CD4-positive, CD25-positive, alpha-beta regulatory T cell (primary cell): ENCODE measurements around the gene AATK. TPM values are rescaled to one million over a fixed set of nuclear protein-coding genes. Genes with fewer than 3 reads are reported as not detected.

Experiments
- ATAC-seq, 2 donors: fragments of 150-1000 bp; cut with Tn5 transposase; one replicate each; pipeline ENCODE4 v1.10.0; 2021; ENCODE audit warnings: low read depth in 2 of 2, moderate number of reproducible peaks in 2 of 2, moderate library complexity in 1 of 2
- DNase-seq, 3 donors: peaks; one replicate each; pipeline versions ENCODE4 v3.0.0 to v3.0.0-alpha.2; 2012 to 2022; ENCODE audit warnings: mixed read lengths in 1 of 3
- H3K27ac ChIP-seq: one replicate; pipeline ENCODE4 v1.7.0; 2013; ENCODE audit warnings: mild to moderate bottlenecking, low read length; ENCODE audit not compliant: insufficient read depth, poor library complexity, severe bottlenecking
- H3K27me3 ChIP-seq: one replicate; pipeline ENCODE4 v1.7.0; 2013; ENCODE audit warnings: low read length; ENCODE audit not compliant: control insufficient read depth, insufficient read depth
- H3K36me3 ChIP-seq: one replicate; pipeline ENCODE4 v1.7.0; 2013; ENCODE audit warnings: mild to moderate bottlenecking, low read length, moderate library complexity; ENCODE audit not compliant: control insufficient read depth, insufficient read depth
- H3K4me1 ChIP-seq: 2 replicates; pipeline ENCODE4 v1.7.0; 2013; ENCODE audit warnings: mild to moderate bottlenecking, low read length; ENCODE audit not compliant: insufficient read depth, control insufficient read depth, poor library complexity, severe bottlenecking
- H3K4me3 ChIP-seq: one replicate; pipeline ENCODE4 v1.7.0; 2013; ENCODE audit warnings: low read depth, mild to moderate bottlenecking, low read length, moderate library complexity
- H3K9me3 ChIP-seq, 2 experiments: 1 replicate in 1 of 2; 2 replicates in 1 of 2; pipeline ENCODE4 v1.7.0; 2013; ENCODE audit warnings: low read length in 2 of 2, mild to moderate bottlenecking in 1 of 2, moderate library complexity in 1 of 2; ENCODE audit not compliant: control insufficient read depth in 2 of 2
- H3K27ac Mint-ChIP-seq, 3 donors: one replicate each; pipeline ENCODE4 v1.8.0; 2020 to 2022; ENCODE audit warnings: mild to moderate bottlenecking in 3 of 3, mixed read lengths in 3 of 3, moderate library complexity in 2 of 3
- H3K27me3 Mint-ChIP-seq: one replicate; pipeline ENCODE4 v1.8.0; 2022; ENCODE audit warnings: mild to moderate bottlenecking, mixed read lengths
- H3K36me3 Mint-ChIP-seq: one replicate; pipeline ENCODE4 v1.8.0; 2020; ENCODE audit warnings: mixed read lengths
- H3K4me1 Mint-ChIP-seq, 4 donors: one replicate each; pipeline ENCODE4 v1.8.0; 2020 to 2022; ENCODE audit warnings: mixed read lengths in 4 of 4, mild to moderate bottlenecking in 1 of 4
- H3K4me3 Mint-ChIP-seq, 4 donors: one replicate each; pipeline ENCODE4 v1.8.0; 2020 to 2022; ENCODE audit warnings: mild to moderate bottlenecking in 4 of 4, mixed read lengths in 4 of 4, moderate library complexity in 3 of 4
- H3K9me3 Mint-ChIP-seq, 7 donors: one replicate each; pipeline ENCODE4 v1.8.0; 2020 to 2022; ENCODE audit warnings: mixed read lengths in 7 of 7, mild to moderate bottlenecking in 3 of 7, moderate library complexity in 2 of 7
- polyA plus RNA-seq, 4 donors: library from polyadenylated mRNA; unstranded; fragments of 300-500 nt; fragmentation: Illumina TruSeq; gene quantifications; one replicate each; pipeline ENCODE4 v1.2.3, GENCODE V29; 2021
- total RNA-seq: library from RNA; stranded (reverse); gene quantifications from one replicate; pipeline ENCODE4 v1.2.3, GENCODE V29; 2022

The AATK gene
- total and polyA plus RNA-seq, 5 donors from 2014 or later: 0.03 to 0.26 (median 0.16) TPM; not detected in 2

GRCh38 chr17:81126281-81127132, 39.5 kb downstream of the AATK start:
- H3K4me1 ChIP-seq: no peaks in the 10 kb centered on the region
- no peak overlapping the region for H3K4me3 Mint-ChIP-seq
- H3K9me3 ChIP-seq: no peaks in the 10 kb centered on the region
- peaks cover 0 to 1% (median 0%) of the 10 kb centered on the region in 7 donors for H3K9me3 Mint-ChIP-seq
- no peaks in the 10 kb centered on the region for H3K27me3 ChIP-seq
- no peak for ATAC-seq
- H3K36me3 Mint-ChIP-seq: no peaks in the 10 kb centered on the region
- no peaks in the 10 kb centered on the region for H3K27me3 Mint-ChIP-seq
- no peak for DNase-seq
- no peak overlapping the region for H3K4me3 ChIP-seq
- no peak overlapping the region for H3K27ac Mint-ChIP-seq
- H3K4me1 Mint-ChIP-seq: no peaks in the 10 kb centered on the region
- no peak overlapping the region for H3K27ac ChIP-seq
- H3K36me3 ChIP-seq: no peaks in the 10 kb centered on the region

- Histone ChIP-seq H3K27ac (no peak overlapping the region), H3K4me1 (no peaks in the 10 kb centered on the region), H3K36me3 (no peaks in the 10 kb centered on the region), H3K9me3 (no peaks in the 10 kb centered on the region), H3K27me3 (no peaks in the 10 kb centered on the region), H3K4me3 (no peak overlapping the region)
- no peaks in the 10 kb centered on the region for H3K36me3 Mint-ChIP-seq
- no peak for DNase-seq
- H3K27me3 Mint-ChIP-seq: no peaks in the 10 kb centered on the region
- H3K4me1 Mint-ChIP-seq: no peaks in the 10 kb centered on the region
- no peak for ATAC-seq
- peaks cover 0 to 1% (median 0%) of the 10 kb centered on the region in 7 donors for H3K9me3 Mint-ChIP-seq
- H3K27ac Mint-ChIP-seq: no peak overlapping the region
- no peak overlapping the region for H3K4me3 Mint-ChIP-seq
Observed at GRCh38 chr17:81125573-81126081, 40.4 kb downstream of the AATK start.

GRCh38 chr17:81124377-81124776, 41.6 kb downstream of the AATK start:
- H3K9me3 Mint-ChIP-seq: peaks cover 0 to 1% (median 0%) of the 10 kb centered on the region in 7 donors
- Histone ChIP-seq H3K4me3 (no peak overlapping the region), H3K36me3 (no peaks in the 10 kb centered on the region), H3K27me3 (no peaks in the 10 kb centered on the region), H3K9me3 (no peaks in the 10 kb centered on the region), H3K27ac (no peak overlapping the region), H3K4me1 (peaks cover 6% of the 10 kb centered on the region)
- H3K27me3 Mint-ChIP-seq: no peaks in the 10 kb centered on the region
- no peaks in the 10 kb centered on the region for H3K4me1 Mint-ChIP-seq
- no peak overlapping the region for H3K4me3 Mint-ChIP-seq
- H3K27ac Mint-ChIP-seq: no peak overlapping the region
- DNase-seq: no peak
- no peaks in the 10 kb centered on the region for H3K36me3 Mint-ChIP-seq
- ATAC-seq: no peak

GRCh38 chr17:81123052-81124048, 42.7 kb downstream of the AATK start:
- H3K27me3 Mint-ChIP-seq: no peaks in the 10 kb centered on the region
- H3K4me3 ChIP-seq: no peak overlapping the region
- peaks cover 0 to 4% (median 0%) of the 10 kb centered on the region in 4 donors for H3K4me1 Mint-ChIP-seq
- H3K27ac Mint-ChIP-seq: no peak overlapping the region
- H3K9me3 Mint-ChIP-seq: peaks cover 0 to 2% (median 0%) of the 10 kb centered on the region in 7 donors
- ATAC-seq (no peak), DNase-seq (no peak)
- no peaks in the 10 kb centered on the region for H3K27me3 ChIP-seq
- H3K4me1 ChIP-seq: peaks cover 15% of the 10 kb centered on the region
- no peak overlapping the region for H3K4me3 Mint-ChIP-seq
- H3K27ac ChIP-seq: no peak overlapping the region
- no peaks in the 10 kb centered on the region for H3K36me3 ChIP-seq
- no peaks in the 10 kb centered on the region for H3K9me3 ChIP-seq
- H3K36me3 Mint-ChIP-seq: no peaks in the 10 kb centered on the region

GRCh38 chr17:81121841-81122733, 43.9 kb downstream of the AATK start:
- no peak for DNase-seq
- Histone ChIP-seq H3K4me3 (no peak overlapping the region), H3K4me1 (peaks cover 15% of the 10 kb centered on the region), H3K27ac (no peak overlapping the region), H3K9me3 (no peaks in the 10 kb centered on the region), H3K36me3 (no peaks in the 10 kb centered on the region), H3K27me3 (no peaks in the 10 kb centered on the region)
- H3K27ac Mint-ChIP-seq: no peak overlapping the region
- H3K9me3 Mint-ChIP-seq: peaks cover 0 to 2% (median 0%) of the 10 kb centered on the region in 7 donors
- H3K4me3 Mint-ChIP-seq: no peak overlapping the region
- no peaks in the 10 kb centered on the region for H3K36me3 Mint-ChIP-seq
- no peaks in the 10 kb centered on the region for H3K27me3 Mint-ChIP-seq
- H3K4me1 Mint-ChIP-seq: peaks cover 0 to 4% (median 0%) of the 10 kb centered on the region in 4 donors
- ATAC-seq: no peak

GRCh38 chr17:81120695-81121621, 45.1 kb downstream of the AATK start:
- H3K27me3 Mint-ChIP-seq: no peaks in the 10 kb centered on the region
- Histone ChIP-seq H3K4me1 (peaks cover 15% of the 10 kb centered on the region), H3K36me3 (no peaks in the 10 kb centered on the region), H3K9me3 (no peaks in the 10 kb centered on the region), H3K4me3 (no peak overlapping the region), H3K27me3 (no peaks in the 10 kb centered on the region), H3K27ac (no peak overlapping the region)
- H3K4me3 Mint-ChIP-seq: no peak overlapping the region
- no peaks in the 10 kb centered on the region for H3K36me3 Mint-ChIP-seq
- H3K9me3 Mint-ChIP-seq: peaks cover 0 to 2% (median 0%) of the 10 kb centered on the region in 7 donors
- ATAC-seq (no peak), DNase-seq (no peak)
- H3K4me1 Mint-ChIP-seq: peaks cover 0 to 4% (median 0%) of the 10 kb centered on the region in 4 donors
- no peak overlapping the region for H3K27ac Mint-ChIP-seq
